GM12873 (cell line): ENCODE measurements around the gene CYP27A1.

ENCODE experiments used
- TF ChIP-seq, protein P1 (sequence below): IDR thresholded peaks from 2 replicates; pipeline ENCODE4 v1.5.1; 2012; ENCODE audit warnings: low read depth, mild to moderate bottlenecking, moderate library complexity, low read length, control low read depth; ENCODE audit not compliant: insufficient read depth; ENCODE audit errors: missing control alignments

Gene CYP27A1

DNA sequence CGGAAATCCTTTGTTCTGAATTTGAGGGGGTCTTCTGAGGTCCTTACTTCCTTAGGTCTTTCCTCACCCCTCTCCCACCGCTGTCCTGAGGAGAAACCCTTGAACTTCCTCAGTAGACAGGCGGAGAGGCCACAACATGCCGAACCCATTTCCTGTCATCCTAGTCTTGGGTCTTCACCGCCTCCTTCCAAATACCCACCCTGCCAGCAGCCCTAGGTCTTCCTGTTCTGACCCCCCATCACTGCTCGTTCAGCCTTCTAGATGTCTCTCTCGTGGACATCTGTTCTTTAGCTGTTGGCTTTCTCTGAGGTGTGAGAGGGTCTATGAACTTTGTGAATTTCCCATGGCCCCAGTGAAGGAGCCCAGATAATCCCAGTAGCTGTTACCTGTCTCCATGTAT is 27.2 kb upstream of the CYP27A1 start:
- TF ChIP-seq, protein P1, sequence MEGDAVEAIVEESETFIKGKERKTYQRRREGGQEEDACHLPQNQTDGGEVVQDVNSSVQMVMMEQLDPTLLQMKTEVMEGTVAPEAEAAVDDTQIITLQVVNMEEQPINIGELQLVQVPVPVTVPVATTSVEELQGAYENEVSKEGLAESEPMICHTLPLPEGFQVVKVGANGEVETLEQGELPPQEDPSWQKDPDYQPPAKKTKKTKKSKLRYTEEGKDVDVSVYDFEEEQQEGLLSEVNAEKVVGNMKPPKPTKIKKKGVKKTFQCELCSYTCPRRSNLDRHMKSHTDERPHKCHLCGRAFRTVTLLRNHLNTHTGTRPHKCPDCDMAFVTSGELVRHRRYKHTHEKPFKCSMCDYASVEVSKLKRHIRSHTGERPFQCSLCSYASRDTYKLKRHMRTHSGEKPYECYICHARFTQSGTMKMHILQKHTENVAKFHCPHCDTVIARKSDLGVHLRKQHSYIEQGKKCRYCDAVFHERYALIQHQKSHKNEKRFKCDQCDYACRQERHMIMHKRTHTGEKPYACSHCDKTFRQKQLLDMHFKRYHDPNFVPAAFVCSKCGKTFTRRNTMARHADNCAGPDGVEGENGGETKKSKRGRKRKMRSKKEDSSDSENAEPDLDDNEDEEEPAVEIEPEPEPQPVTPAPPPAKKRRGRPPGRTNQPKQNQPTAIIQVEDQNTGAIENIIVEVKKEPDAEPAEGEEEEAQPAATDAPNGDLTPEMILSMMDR: no peak

DNA sequence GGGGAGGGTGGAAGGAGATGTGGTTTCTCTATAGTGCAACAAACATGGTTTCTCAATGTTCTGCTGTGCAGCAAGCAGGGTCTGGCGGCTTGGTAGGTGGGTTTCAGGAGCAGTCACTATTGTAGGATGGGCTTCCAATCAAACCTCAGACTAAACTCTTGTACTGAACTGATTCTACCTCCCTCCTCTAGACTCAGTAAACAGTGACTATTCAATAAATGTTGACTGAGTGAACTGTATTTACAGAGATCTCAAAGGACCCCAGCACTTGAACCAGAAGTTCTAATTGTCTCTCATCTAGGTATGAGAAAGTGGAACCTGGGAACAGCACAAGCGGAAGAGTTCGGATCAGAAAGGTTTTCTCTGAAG is 26.8 kb upstream of the CYP27A1 start:
- TF ChIP-seq, protein P1: no peak

DNA sequence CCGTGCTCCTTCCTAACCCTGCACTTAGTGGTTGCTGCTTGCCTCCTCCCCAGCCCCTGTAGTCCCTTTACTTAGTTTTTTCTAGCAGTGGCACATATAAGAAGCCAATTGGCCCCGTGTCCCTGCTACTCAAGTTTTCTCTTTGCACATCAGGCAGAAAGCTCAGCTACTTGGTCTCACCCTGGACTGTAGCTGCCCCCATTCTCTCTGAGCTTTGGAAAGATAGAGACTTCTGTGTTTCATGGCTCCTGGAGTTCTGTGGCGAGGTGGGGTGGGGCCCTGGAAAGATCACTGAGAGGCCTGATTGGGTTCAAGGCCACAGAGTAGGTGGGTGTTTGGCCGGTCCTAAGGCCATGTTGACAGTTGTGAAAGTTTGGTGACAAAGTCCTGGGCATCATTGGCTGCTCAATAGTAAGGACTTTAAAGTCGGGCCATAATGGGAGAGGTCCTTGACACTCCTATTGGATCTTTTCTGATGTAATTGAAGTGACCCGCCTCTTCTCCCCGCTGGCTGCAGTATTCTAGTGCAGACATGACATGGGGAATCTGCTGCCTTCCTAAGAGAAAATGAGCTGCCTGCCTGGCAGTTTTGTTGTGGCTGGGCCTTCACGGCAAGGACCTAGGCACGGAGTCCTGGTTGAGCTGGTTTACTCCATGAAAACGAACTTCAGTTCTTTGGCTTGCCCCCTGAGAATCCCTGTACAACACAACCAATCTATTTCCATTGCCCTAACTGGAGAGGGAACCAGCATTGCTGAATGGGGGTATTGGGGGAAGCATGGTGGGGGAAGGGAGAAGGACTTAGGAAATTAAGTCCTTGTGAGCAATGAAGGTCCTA is 26.2 kb upstream of the CYP27A1 start:
- TF ChIP-seq, protein P1: no peak

DNA sequence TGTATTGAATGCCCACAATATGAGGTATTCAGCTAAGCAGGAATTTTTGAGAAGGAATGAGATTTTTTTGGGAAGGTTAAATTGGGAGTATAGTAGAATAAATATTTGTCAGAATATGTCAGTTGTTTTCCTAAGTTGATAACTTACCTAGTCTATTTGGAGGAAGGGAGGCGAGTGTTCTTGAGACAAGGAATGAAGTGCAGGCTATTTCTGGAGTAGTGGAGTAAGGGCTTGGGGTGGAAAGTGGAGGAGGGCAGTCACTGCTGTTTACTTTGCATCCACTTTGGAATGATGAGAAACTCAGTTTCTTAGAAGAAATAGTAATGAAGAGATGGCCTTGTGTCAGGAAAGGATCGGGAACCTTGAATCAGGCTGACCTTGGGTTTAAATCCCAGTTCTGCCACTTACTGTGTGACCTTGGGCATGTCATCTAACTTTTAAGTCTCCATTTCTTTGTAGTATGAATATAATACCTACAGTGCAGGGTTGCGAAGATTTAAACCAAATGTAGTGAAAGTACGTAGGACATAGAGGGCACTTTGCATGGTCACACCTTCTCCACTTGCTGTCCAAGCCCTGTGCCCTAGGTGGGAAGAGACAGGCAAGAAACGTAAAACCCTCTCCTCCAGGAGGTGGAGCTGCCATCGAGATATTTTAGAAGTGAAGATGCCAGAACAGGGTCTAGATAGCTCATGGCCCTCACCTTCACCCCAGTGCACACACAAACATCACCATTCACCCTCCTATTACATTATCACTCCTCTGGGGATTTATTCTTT is 25.2 kb upstream of the CYP27A1 start:
- TF ChIP-seq, protein P1: no peak

DNA sequence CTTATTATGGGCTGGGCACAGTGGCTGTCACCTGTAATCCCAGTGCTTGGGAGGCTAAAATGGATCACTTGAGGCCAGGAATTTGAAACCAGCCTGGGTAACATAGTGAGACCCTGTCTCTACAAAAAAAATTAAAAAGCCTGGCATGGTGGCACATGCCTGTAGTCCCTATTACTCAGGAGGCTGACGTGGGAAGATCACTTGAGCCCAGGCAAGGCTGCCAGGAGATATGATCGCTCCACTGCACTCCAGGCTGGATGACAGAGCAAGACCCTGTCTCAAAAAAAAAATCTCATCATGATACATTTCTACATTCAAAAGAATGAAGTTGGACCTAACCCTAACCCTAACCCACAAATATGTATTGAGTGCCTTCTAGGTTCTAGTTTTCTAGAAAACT is 20.2 kb upstream of the CYP27A1 start:
- TF ChIP-seq, protein P1: no peak

DNA sequence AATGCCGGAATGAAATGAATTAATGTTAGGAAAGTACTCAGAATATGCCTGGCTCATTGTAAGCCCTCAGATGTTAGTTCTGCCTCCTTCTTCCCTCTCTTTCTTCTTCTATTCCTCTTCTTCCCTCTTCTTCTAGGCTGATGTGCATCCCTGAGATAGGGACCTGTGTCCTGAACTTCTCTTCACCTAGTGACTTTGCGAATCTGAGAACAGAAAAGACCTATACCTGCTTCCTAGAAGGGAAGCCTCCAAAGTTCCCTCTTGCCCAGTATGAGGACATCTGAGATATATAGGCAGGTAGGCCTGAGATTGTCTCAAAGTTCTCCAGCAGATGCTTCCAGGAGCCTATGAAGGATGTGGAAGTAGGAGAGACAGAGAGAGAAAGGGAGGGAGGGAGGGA is 8.1 kb upstream of the CYP27A1 start:
- TF ChIP-seq, protein P1: no peak

DNA sequence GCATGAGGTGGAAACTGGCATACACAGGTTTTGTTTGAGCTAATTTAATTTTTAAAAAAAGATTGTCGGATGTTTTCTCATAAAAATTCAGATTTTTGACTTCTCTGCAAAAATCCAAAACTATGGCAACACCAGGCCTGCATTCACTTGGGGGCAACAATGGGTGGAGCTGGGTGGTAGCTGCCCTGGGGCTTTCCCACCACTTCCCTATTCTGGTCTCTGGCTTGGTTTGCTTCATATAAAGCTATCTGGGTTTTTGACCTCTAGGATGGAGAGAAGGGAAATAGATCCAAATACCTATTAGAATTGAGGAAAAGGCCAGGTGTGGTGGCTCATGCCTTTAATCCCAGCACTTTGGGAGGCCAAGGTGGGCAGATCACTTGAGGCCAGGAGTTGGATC is 5.5 kb upstream of the CYP27A1 start:
- TF ChIP-seq, protein P1: no peak
